ENCODE data around the gene WWC1. TPM values are rescaled to one million over a fixed set of nuclear protein-coding genes. Genes with fewer than 3 reads are reported as not detected.

WWC1 gene
- total and polyA plus RNA-seq, 9 of the 15 experiments (the other 6 are each of a cell fraction or from before 2014, with no cell fraction given) = under 0.01 to 0.54 (median 0.42) TPM; not detected in 6

DNA sequence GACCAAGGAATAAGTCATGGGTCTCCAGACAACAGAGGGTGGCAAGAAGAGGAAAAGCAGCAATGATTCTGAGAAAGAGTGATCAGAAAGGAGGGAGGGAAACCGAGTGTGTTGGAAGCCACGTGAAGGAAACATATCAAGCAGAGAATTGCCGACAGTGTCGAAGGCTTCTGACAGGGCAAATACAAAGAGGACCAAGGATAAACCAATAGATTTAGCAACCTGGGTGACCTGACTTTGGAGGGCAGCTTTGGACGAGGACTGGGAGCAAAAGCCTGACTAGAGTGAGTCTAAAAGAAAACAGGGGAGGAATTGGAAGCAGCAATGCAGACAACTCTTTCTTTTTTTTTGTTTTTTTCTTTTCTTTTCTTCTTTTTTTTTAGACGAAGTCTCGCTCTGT, 83.8 kb downstream of the WWC1 start:
- H2AFZ ChIP-seq (ENCODE audit: low read depth, low read length) = no peak overlapping the region
- intact Hi-C loops (cut with micrococcal nuclease) (no loop called here), in situ Hi-C loops (cut with MboI) (no loop called here)
- no peak overlapping the region for H3K9ac ChIP-seq (ENCODE audit: insufficient read depth in 1 of 2, low read depth in 2 of 2, low read length in 2 of 2)
- H3K4me2 ChIP-seq (ENCODE audit: insufficient read depth, low read length) = no peak overlapping the region
- DNase-seq (ENCODE audit: extremely low read depth in 1 of 4, low spot score in 3 of 4) (no peak), FAIRE-seq (no peak), ATAC-seq (no peak)
- H3K36me3 ChIP-seq (ENCODE audit: control insufficient read depth, insufficient read depth, low read length) = no peaks in the 10 kb centered on the region
- no TSS peak for BruUV-seq (replicated peaks)
- H3K79me2 ChIP-seq (ENCODE audit: control insufficient read depth, insufficient read depth, low read length) = no peaks in the 10 kb centered on the region
- peaks cover 3 to 5% of the 10 kb centered on the region in 2 experiments; a peak in 2 of 5 replicates for H3K27me3 ChIP-seq (ENCODE audit: control insufficient read depth in 2 of 2, insufficient read depth in 2 of 2, low read length in 2 of 2)
- POLR2A ChIA-PET = interaction anchor here (0.6 to 0.7 kb wide), 3 partner anchors 9 to 42 kb away, joined by 3 read pairs; no protein-coding TSS in a partner anchor
- CTCF ChIA-PET (ENCODE audit: low intra/inter-chr PET ratio) = no interaction called here
- H3K9me3 ChIP-seq (replicated peaks; ENCODE audit: control insufficient read depth, insufficient read depth, low read depth, low read length) = no peaks in the 10 kb centered on the region
- TF ChIP-seq, protein P1, sequence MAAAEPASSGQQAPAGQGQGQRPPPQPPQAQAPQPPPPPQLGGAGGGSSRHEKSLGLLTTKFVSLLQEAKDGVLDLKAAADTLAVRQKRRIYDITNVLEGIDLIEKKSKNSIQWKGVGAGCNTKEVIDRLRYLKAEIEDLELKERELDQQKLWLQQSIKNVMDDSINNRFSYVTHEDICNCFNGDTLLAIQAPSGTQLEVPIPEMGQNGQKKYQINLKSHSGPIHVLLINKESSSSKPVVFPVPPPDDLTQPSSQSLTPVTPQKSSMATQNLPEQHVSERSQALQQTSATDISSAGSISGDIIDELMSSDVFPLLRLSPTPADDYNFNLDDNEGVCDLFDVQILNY (CRISPR knock-in tag; IDR thresholded peaks at IDR 0.05) = no peak
- TF ChIP-seq, protein P2, sequence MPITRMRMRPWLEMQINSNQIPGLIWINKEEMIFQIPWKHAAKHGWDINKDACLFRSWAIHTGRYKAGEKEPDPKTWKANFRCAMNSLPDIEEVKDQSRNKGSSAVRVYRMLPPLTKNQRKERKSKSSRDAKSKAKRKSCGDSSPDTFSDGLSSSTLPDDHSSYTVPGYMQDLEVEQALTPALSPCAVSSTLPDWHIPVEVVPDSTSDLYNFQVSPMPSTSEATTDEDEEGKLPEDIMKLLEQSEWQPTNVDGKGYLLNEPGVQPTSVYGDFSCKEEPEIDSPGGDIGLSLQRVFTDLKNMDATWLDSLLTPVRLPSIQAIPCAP (CRISPR knock-in tag; IDR thresholded peaks at IDR 0.05; ENCODE audit: borderline replicate concordance) = no peak
- 0% methylated on average over 5 of the region's 7 CpGs for WGBS (ENCODE audit: insufficient coverage, low coverage, missing lambda C conversion rate)
- H3K4me1 ChIP-seq (replicated peaks in 1 of 2; ENCODE audit: control insufficient read depth in 2 of 2, insufficient read depth in 2 of 2, low read length in 2 of 2) = no peaks in the 10 kb centered on the region
- H4K20me1 ChIP-seq (replicated peaks; ENCODE audit: control insufficient read depth, insufficient read depth, low read length) = no peaks in the 10 kb centered on the region
- H3K27ac ChIP-seq (ENCODE audit: extremely low read depth, low read depth, low read length) = no peak overlapping the region
- H3K9me1 ChIP-seq (ENCODE audit: control insufficient read depth, insufficient read depth, low read length) = no peaks in the 10 kb centered on the region
- no peak overlapping the region for H3K4me3 ChIP-seq

DNA sequence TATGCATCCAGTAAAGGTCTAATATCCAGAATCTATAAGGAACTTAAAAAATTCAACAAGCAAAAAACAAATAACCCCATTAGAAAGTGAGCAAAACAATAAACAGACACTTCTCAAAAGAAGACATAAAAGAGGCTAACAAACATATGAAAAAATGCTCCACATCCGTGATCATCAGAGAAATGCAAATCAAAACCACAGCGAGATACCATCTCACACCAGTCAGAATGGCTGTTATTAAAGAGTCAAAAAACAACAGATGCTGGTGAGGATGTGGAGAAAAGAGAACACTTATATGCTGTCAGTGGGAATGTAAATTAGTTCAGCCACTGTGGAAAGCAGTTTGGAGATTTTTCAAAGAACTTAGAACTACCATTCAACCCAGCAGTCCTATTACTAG, 86.1 kb downstream of the WWC1 start:
- POLR2A ChIA-PET = no interaction called here
- no peaks in the 10 kb centered on the region for H4K20me1 ChIP-seq (replicated peaks; ENCODE audit: control insufficient read depth, insufficient read depth, low read length)

More for the DNA sequence above, 86.1 kb downstream of the WWC1 start:
- H2AFZ ChIP-seq (ENCODE audit: low read depth, low read length) = no peak overlapping the region
- H3K9ac ChIP-seq (ENCODE audit: insufficient read depth in 1 of 2, low read depth in 2 of 2, low read length in 2 of 2) = no peak overlapping the region
- no peak for ATAC-seq
- 3% methylated on average over 2 of the region's 2 CpGs for WGBS (ENCODE audit: insufficient coverage, low coverage, missing lambda C conversion rate)
- no peaks in the 10 kb centered on the region for H3K9me1 ChIP-seq (ENCODE audit: control insufficient read depth, insufficient read depth, low read length)
- DNase-seq (ENCODE audit: extremely low read depth in 1 of 4, low spot score in 3 of 4) = no peak
- no peaks in the 10 kb centered on the region for H3K4me1 ChIP-seq (replicated peaks in 1 of 2; ENCODE audit: control insufficient read depth in 2 of 2, insufficient read depth in 2 of 2, low read length in 2 of 2)
- no peak overlapping the region for H3K27ac ChIP-seq (ENCODE audit: extremely low read depth, low read depth, low read length)
- in situ Hi-C loops (cut with MboI) = no loop called here
- CTCF ChIA-PET (ENCODE audit: low intra/inter-chr PET ratio) = no interaction called here
- BruUV-seq (replicated peaks) = no TSS peak
- H3K36me3 ChIP-seq (ENCODE audit: control insufficient read depth, insufficient read depth, low read length) = no peaks in the 10 kb centered on the region
- TF ChIP-seq NR4A1 (CRISPR knock-in tag; IDR thresholded peaks at IDR 0.05) = no peak
- no peak for TF ChIP-seq NR4A1 (tag; IDR thresholded peaks at IDR 0.05)
- TF ChIP-seq EWSR1 (IDR thresholded peaks at IDR 0.05; ENCODE audit: borderline replicate concordance, low read depth, partially characterized antibody) = no peak
- TF ChIP-seq MEF2D (tag; conservative IDR thresholded peaks at IDR 0.05; ENCODE audit: low read depth) = no peak
- TF ChIP-seq, protein P3, sequence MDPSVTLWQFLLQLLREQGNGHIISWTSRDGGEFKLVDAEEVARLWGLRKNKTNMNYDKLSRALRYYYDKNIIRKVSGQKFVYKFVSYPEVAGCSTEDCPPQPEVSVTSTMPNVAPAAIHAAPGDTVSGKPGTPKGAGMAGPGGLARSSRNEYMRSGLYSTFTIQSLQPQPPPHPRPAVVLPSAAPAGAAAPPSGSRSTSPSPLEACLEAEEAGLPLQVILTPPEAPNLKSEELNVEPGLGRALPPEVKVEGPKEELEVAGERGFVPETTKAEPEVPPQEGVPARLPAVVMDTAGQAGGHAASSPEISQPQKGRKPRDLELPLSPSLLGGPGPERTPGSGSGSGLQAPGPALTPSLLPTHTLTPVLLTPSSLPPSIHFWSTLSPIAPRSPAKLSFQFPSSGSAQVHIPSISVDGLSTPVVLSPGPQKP (CRISPR knock-in tag; IDR thresholded peaks at IDR 0.05) = no peak
- TF ChIP-seq SRSF3 (IDR thresholded peaks at IDR 0.05; ENCODE audit: insufficient read depth, low read length) = no peak
- TF ChIP-seq, protein P4, sequence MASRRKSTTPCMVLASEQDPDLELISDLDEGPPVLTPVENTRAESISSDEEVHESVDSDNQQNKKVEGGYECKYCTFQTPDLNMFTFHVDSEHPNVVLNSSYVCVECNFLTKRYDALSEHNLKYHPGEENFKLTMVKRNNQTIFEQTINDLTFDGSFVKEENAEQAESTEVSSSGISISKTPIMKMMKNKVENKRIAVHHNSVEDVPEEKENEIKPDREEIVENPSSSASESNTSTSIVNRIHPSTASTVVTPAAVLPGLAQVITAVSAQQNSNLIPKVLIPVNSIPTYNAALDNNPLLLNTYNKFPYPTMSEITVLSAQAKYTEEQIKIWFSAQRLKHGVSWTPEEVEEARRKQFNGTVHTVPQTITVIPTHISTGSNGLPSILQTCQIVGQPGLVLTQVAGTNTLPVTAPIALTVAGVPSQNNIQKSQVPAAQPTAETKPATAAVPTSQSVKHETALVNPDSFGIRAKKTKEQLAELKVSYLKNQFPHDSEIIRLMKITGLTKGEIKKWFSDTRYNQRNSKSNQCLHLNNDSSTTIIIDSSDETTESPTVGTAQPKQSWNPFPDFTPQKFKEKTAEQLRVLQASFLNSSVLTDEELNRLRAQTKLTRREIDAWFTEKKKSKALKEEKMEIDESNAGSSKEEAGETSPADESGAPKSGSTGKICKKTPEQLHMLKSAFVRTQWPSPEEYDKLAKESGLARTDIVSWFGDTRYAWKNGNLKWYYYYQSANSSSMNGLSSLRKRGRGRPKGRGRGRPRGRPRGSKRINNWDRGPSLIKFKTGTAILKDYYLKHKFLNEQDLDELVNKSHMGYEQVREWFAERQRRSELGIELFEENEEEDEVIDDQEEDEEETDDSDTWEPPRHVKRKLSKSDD (conservative IDR thresholded peaks at IDR 0.05; ENCODE audit: low read length) = no peak
- H3K9me3 ChIP-seq (replicated peaks; ENCODE audit: control insufficient read depth, insufficient read depth, low read depth, low read length) = no peaks in the 10 kb centered on the region
- H3K27me3 ChIP-seq (ENCODE audit: control insufficient read depth in 2 of 2, insufficient read depth in 2 of 2, low read length in 2 of 2) = peaks cover 3 to 5% of the 10 kb centered on the region in 2 experiments; a peak in 2 of 5 replicates
- no peak for FAIRE-seq
- no peak overlapping the region for H3K4me2 ChIP-seq (ENCODE audit: insufficient read depth, low read length)
- H3K4me3 ChIP-seq = no peak overlapping the region
- no peaks in the 10 kb centered on the region for H3K79me2 ChIP-seq (ENCODE audit: control insufficient read depth, insufficient read depth, low read length)
- intact Hi-C loops (cut with micrococcal nuclease) = no loop called here

Data from K562 (cell line).